Prostate gland (tissue), 2 donors: Measurements from ENCODE around the gene JSRP1. TPM values are rescaled to one million over a fixed set of nuclear protein-coding genes. Genes with fewer than 3 reads are reported as not detected.

Experiments
- DNase-seq: peaks from one replicate; pipeline ENCODE4 v3.0.0-alpha.2; 2019; ENCODE audit warnings: low spot score
- H3K27ac ChIP-seq, 2 donors: fragments of 200-600 bp; sonication (generic); 2 replicates each; pipeline ENCODE4 v1.5.1; 2017 to 2019
- H3K27me3 ChIP-seq: fragments of 200-600 bp; sonication (generic); replicated peaks from 2 replicates; pipeline ENCODE4 v1.5.1; 2019; ENCODE audit not compliant: insufficient read depth
- H3K36me3 ChIP-seq, 2 donors: fragments of 200-600 bp; sonication (generic); 1 replicate in 1 of 2; 2 replicates in 1 of 2; pipeline versions ENCODE4 v1.5.1 to v1.8.1; 2017 to 2019
- H3K4me1 ChIP-seq: fragments of 200-600 bp; sonication (generic); replicated peaks from 2 replicates; pipeline ENCODE4 v1.5.1; 2019
- H3K4me3 ChIP-seq, 2 donors: fragments of 200-600 bp; sonication (generic); 2 replicates each; pipeline ENCODE4 v1.5.1; 2017 to 2019
- H3K9me3 ChIP-seq: fragments of 200-600 bp; sonication (generic); 2 replicates; pipeline ENCODE4 v1.5.1; 2017
- POLR2A ChIP-seq: fragments of 450-650 bp; IDR thresholded peaks from one replicate; pipeline ENCODE4 v1.6.1; 2016; ENCODE audit warnings: antibody characterized with exemption, mild to moderate bottlenecking
- POLR2AphosphoS5 ChIP-seq: sonication (generic); formaldehyde crosslinking; IDR thresholded peaks from one replicate; pipeline ENCODE4 v1.6.1; 2017; ENCODE audit warnings: antibody characterized with exemption
- WGBS: methylation state at CpG from one replicate; pipeline ENCODE4 v1.1.5; 2018; 5-methylcytosine and 5-hydroxymethylcytosine counted together
- intact Hi-C: fragments of 100-400 bp; cut with DNase I; formaldehyde crosslinking; loops from one replicate; pipeline ENCODE4 v1.14.2; 2022
- total RNA-seq, 2 donors: library from RNA; depleted of rRNA; stranded (reverse); fragments of >200 nt; gene quantifications; one replicate each; pipeline ENCODE4 v1.1.0, GENCODE V29; 2016
- TF ChIP-seq, protein P1 (sequence below), 4 experiments: fragments of 200-600 bp in 2 of 4; fragments of 450-650 bp in 2 of 4; sonication (generic) in 2 of 4; IDR thresholded peaks; 1 replicate in 3 of 4; 2 replicates in 1 of 4; pipeline ENCODE4 v1.5.1; 2016 to 2019; ENCODE audit warnings: antibody characterized with exemption in 4 of 4, mild to moderate bottlenecking in 2 of 4, moderate library complexity in 2 of 4

JSRP1 gene
- total RNA-seq, 2 donors from 2014 or later: 0.96 TPM; not detected in 1

DNA sequence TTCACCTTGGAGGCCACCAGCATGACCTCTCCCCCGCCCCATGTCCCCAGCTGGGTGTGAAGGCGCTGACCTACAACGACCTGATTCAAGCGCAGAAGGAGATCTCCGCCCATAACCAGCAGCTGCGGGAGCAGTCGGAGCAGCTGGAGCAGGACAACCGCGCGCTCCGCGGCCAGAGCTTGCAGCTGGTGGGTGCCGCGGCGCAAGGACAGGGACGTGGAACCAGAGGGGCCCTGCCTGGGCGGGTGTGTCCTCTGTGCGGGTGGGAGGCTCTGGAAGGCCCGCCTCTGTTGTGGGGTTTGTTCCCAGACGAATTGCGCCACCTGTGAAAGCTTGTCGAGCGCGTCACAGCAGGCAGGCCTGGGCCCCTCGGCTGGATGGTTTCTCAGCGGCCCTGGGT, 42.4 kb downstream of the JSRP1 start:
- no peak overlapping the region for H3K4me3 ChIP-seq
- 73% methylated on average over 10 of the region's 26 CpGs for WGBS
- DNase-seq: no peak
- H3K27me3 ChIP-seq: no peaks in the 10 kb centered on the region
- no peak overlapping the region for H3K27ac ChIP-seq
- intact Hi-C loops: no loop called here
- H3K4me1 ChIP-seq: no peaks in the 10 kb centered on the region
- TF ChIP-seq POLR2AphosphoS5: no peak
- TF ChIP-seq, protein P1, sequence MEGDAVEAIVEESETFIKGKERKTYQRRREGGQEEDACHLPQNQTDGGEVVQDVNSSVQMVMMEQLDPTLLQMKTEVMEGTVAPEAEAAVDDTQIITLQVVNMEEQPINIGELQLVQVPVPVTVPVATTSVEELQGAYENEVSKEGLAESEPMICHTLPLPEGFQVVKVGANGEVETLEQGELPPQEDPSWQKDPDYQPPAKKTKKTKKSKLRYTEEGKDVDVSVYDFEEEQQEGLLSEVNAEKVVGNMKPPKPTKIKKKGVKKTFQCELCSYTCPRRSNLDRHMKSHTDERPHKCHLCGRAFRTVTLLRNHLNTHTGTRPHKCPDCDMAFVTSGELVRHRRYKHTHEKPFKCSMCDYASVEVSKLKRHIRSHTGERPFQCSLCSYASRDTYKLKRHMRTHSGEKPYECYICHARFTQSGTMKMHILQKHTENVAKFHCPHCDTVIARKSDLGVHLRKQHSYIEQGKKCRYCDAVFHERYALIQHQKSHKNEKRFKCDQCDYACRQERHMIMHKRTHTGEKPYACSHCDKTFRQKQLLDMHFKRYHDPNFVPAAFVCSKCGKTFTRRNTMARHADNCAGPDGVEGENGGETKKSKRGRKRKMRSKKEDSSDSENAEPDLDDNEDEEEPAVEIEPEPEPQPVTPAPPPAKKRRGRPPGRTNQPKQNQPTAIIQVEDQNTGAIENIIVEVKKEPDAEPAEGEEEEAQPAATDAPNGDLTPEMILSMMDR (IDR thresholded peaks at IDR 0.05): no peak
- TF ChIP-seq POLR2A: no peak
- no peaks in the 10 kb centered on the region for H3K9me3 ChIP-seq
- peaks cover 22 to 42% of the 10 kb centered on the region in 2 donors for H3K36me3 ChIP-seq

DNA sequence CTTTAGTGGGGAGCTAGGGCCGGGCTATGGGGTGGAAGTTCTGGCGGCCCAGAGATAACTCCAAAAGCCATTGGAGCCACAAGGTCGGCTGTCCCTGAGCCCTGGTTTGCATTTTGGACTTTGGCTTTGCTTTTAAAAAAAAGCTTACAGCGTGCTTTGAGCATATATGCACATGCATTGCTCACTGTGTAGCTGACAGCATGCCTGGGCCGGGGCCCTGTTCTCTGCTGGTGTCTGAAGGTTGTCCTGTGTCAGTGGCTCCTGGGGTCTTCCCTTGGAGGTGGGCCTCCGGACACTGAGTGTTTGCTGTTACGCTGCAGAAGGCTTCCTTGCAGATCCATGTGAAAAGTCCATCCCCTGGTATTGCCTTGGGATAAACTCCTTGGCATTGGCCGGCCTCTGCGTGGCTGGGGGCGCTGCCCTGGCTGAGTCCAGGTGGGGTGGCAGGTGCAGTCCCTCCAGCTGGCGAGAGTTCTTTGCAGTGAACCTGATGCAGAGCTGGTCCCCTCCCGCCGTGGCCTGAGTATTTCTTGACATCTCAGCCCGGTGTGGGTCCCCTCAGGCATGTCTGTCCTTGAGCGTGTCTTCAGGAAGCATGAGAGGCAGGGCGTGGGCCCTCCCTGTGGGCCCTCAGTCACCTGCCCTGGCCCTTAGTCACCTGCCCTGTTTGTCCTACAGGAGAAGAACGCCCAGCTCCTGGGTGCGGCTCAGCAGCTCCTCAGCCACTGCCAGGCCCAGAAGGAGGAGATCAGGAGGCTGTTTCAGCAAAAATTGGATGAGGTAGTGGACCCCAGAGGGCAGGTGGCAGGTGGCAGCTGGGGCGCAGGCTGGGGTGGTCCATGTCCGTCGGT, 43.1 kb downstream of the JSRP1 start:
- no peak for DNase-seq
- TF ChIP-seq, protein P1 (IDR thresholded peaks at IDR 0.05): no peak
- no peak for TF ChIP-seq POLR2AphosphoS5
- TF ChIP-seq POLR2A: no peak
- WGBS: 91% methylated on average over 19 of the region's 21 CpGs
- H3K27me3 ChIP-seq: no peaks in the 10 kb centered on the region
- H3K27ac ChIP-seq: no peak overlapping the region
- H3K4me1 ChIP-seq: no peaks in the 10 kb centered on the region
- H3K36me3 ChIP-seq: peaks cover 22 to 42% of the 10 kb centered on the region in 2 donors
- no peak overlapping the region for H3K4me3 ChIP-seq
- intact Hi-C loops: no loop called here
- H3K9me3 ChIP-seq: no peaks in the 10 kb centered on the region

DNA sequence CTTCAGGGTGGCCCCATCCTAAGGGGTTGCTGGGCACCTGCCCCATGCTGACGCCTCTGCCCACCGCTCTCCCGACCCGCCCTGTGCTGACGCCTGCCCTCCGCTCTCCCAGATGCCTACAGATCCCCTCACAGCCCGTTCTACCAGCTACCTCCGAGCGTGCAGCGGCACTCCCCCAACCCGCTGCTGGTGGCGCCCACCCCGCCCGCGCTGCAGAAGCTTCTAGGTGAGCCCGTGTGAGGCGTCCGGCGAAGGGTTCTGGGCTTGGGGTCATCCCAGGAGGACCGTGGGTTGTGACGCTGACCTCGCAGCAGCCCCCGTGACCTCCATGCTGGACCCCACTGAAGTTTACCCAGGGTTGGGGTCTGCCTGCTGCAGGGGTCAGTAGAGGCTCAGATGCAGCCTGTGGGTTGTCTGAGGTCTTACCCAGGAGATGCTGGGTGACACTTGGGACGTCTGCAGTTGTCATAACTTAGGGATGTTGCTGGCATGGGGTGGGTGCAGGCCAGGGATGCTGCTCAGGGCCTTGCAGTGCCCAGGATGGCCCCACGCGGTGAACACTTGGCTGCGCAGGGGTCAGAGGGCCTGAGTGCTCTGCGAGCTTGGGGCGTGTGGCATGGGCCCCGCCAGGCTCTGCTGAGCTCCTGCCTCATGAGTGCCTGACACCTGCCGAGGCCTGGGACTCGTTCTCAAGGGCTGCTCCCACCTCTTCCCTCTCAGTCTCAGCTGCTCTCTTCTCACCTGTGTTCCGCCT, 45.1 kb downstream of the JSRP1 start:
- H3K36me3 ChIP-seq: peaks cover 12 to 39% of the 10 kb centered on the region in 2 donors
- no peak for DNase-seq
- TF ChIP-seq POLR2A: no peak
- TF ChIP-seq, protein P1 (IDR thresholded peaks at IDR 0.05): no peak
- no peak for TF ChIP-seq POLR2AphosphoS5
- no peak overlapping the region for H3K4me3 ChIP-seq
- intact Hi-C loops: no loop called here
- WGBS: 92% methylated on average over 33 of the region's 33 CpGs
- H3K27me3 ChIP-seq: no peaks in the 10 kb centered on the region
- H3K27ac ChIP-seq: no peak overlapping the region
- H3K4me1 ChIP-seq: no peaks in the 10 kb centered on the region
- H3K9me3 ChIP-seq: no peaks in the 10 kb centered on the region

DNA sequence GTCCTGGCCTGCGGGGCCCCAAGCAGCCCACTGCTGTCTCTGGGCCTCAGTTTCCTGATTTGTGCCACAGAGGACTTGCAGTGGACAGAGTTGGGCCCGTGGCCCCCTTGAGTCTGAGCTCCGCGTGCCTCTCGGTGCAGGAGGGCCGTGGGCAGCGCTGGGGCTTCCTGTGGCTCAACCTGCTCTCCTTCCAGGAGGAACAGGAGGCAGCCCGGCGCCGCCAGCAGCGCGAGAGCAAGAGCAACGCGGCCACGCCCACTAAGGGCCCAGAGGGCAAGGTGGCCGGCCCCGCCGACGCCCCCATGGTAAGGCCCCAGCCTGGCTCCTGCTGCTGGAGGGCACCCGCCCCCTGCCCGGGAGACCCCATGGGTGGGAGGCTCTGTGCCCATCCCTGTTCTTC, 46.0 kb downstream of the JSRP1 start:
- TF ChIP-seq, protein P1 (IDR thresholded peaks at IDR 0.05): no peak
- no peak for TF ChIP-seq POLR2A
- TF ChIP-seq POLR2AphosphoS5: no peak
- H3K36me3 ChIP-seq: peaks cover 9 to 37% of the 10 kb centered on the region in 2 donors
- no peaks in the 10 kb centered on the region for H3K9me3 ChIP-seq
- no peaks in the 10 kb centered on the region for H3K27me3 ChIP-seq
- 97% methylated on average over 21 of the region's 21 CpGs for WGBS
- no peak for DNase-seq
- no peaks in the 10 kb centered on the region for H3K4me1 ChIP-seq
- no peak overlapping the region for H3K4me3 ChIP-seq
- no peak overlapping the region for H3K27ac ChIP-seq
- intact Hi-C loops: no loop called here
